OCI-LY1 (cell line): Measurements from ENCODE around the gene ATP6V1G1.

Experiments
- H2AFZ ChIP-seq: fragments of 200-600 bp; sonication (generic), shearing (Covaris generic); 2 replicates; pipeline ENCODE4 v1.6.0; 2014; ENCODE audit warnings: antibody characterized with exemption, mild to moderate bottlenecking, low read length
- H3F3A ChIP-seq: fragments of 200-600 bp; sonication (generic), shearing (Covaris generic); 2 replicates; pipeline ENCODE4 v1.6.0; 2014; ENCODE audit warnings: mild to moderate bottlenecking, antibody characterized with exemption, low read length, moderate library complexity; ENCODE audit not compliant: insufficient read depth
- H3K27ac ChIP-seq: fragments of 200-600 bp; sonication (generic); 2 replicates; pipeline ENCODE4 v1.5.1; 2014; ENCODE audit warnings: low read length, mixed run types, mild to moderate bottlenecking, low read depth; ENCODE audit not compliant: poor library complexity, severe bottlenecking
- H3K27me3 ChIP-seq: fragments of 200-600 bp; sonication (generic); 2 replicates; pipeline ENCODE4 v1.6.0; 2014; ENCODE audit warnings: antibody characterized with exemption, mild to moderate bottlenecking, low read length, moderate library complexity; ENCODE audit not compliant: insufficient read depth
- H3K36me3 ChIP-seq: fragments of 200-600 bp; sonication (generic); 2 replicates; pipeline ENCODE4 v1.6.1; 2014; ENCODE audit warnings: mild to moderate bottlenecking, antibody characterized with exemption, low read length, moderate library complexity, mixed read lengths; ENCODE audit not compliant: insufficient read depth
- H3K4me1 ChIP-seq: fragments of 200-600 bp; sonication (generic); 2 replicates; pipeline ENCODE4 v1.5.1; 2014; ENCODE audit warnings: mild to moderate bottlenecking, low read length, moderate library complexity; ENCODE audit not compliant: insufficient read depth, severe bottlenecking
- H3K4me2 ChIP-seq: fragments of 200-600 bp; sonication (generic), shearing (Covaris generic); 2 replicates; pipeline ENCODE4 v1.6.1; 2014; ENCODE audit warnings: low read length
- H3K4me3 ChIP-seq: fragments of 200-600 bp; sonication (generic); 2 replicates; pipeline ENCODE4 v1.5.1; 2014; ENCODE audit warnings: low read length, low read depth, mild to moderate bottlenecking, mixed read lengths; ENCODE audit not compliant: poor library complexity, severe bottlenecking
- H3K79me2 ChIP-seq: fragments of 200-600 bp; shearing (Covaris generic); 2 replicates; pipeline ENCODE4 v1.6.1; 2016; ENCODE audit warnings: mixed run types, low read length, mixed read lengths; ENCODE audit not compliant: insufficient read depth
- H3K9ac ChIP-seq: fragments of 200-600 bp; sonication (generic), shearing (Covaris generic); 2 replicates; pipeline ENCODE4 v1.6.1; 2014; ENCODE audit warnings: mild to moderate bottlenecking, low read length, mixed read lengths
- H3K9me2 ChIP-seq: fragments of 200-600 bp; sonication (generic), shearing (Covaris generic); 2 replicates; pipeline ENCODE4 v1.6.1; 2014; ENCODE audit warnings: low read depth, mild to moderate bottlenecking, low read length, mixed read lengths
- H3K9me3 ChIP-seq: fragments of 200-600 bp; shearing (Covaris generic); 2 replicates; pipeline ENCODE4 v1.6.1; 2014; ENCODE audit warnings: low read length, mixed read lengths
- H4K20me1 ChIP-seq: fragments of 200-600 bp; sonication (generic), shearing (Covaris generic); 2 replicates; pipeline ENCODE4 v1.6.0; 2016; ENCODE audit warnings: mild to moderate bottlenecking, low read length; ENCODE audit not compliant: insufficient read depth
- EZH2 ChIP-seq: fragments of 200-600 bp; sonication (generic), shearing (Covaris generic); IDR thresholded peaks from 2 replicates; pipeline ENCODE4 v1.8.0; 2017; ENCODE audit warnings: borderline replicate concordance, mixed run types, mild to moderate bottlenecking, antibody characterized with exemption, low read length, moderate library complexity, mixed read lengths
- TF ChIP-seq, protein P1 (sequence below): fragments of 200-600 bp; sonication (generic), shearing (Covaris generic); IDR thresholded peaks from 2 replicates; pipeline ENCODE4 v1.5.1; 2017; ENCODE audit warnings: mild to moderate bottlenecking, antibody characterized with exemption, low read length, moderate library complexity, mixed read lengths

ATP6V1G1 gene

DNA sequence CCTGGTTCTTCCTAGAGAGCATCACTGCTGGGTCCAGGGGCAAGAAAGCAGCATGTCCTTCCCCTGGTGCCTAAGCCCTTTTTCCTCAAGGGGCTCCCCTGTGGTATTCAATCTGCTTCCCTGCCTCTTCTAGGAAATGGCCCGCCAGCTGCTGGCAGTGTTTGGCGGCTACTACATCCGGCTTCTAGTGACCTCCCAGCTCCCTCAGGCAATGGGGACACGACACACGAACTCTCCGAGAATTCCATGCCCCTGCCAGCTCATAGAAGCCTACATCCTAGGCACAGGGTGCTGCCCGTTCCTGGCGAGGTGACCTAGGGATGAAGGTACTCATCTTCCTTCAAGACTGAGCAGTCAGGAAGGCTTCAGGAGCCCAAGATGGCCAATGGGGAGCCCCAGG is 55.4 kb downstream of the ATP6V1G1 start:
- no peaks in the 10 kb centered on the region for H3K9me3 ChIP-seq
- TF ChIP-seq, protein P1, sequence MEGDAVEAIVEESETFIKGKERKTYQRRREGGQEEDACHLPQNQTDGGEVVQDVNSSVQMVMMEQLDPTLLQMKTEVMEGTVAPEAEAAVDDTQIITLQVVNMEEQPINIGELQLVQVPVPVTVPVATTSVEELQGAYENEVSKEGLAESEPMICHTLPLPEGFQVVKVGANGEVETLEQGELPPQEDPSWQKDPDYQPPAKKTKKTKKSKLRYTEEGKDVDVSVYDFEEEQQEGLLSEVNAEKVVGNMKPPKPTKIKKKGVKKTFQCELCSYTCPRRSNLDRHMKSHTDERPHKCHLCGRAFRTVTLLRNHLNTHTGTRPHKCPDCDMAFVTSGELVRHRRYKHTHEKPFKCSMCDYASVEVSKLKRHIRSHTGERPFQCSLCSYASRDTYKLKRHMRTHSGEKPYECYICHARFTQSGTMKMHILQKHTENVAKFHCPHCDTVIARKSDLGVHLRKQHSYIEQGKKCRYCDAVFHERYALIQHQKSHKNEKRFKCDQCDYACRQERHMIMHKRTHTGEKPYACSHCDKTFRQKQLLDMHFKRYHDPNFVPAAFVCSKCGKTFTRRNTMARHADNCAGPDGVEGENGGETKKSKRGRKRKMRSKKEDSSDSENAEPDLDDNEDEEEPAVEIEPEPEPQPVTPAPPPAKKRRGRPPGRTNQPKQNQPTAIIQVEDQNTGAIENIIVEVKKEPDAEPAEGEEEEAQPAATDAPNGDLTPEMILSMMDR = no peak
- TF ChIP-seq EZH2 = no peak
- H3K79me2 ChIP-seq = no peaks in the 10 kb centered on the region
- no peaks in the 10 kb centered on the region for H4K20me1 ChIP-seq
- H3K4me1 ChIP-seq = no peaks in the 10 kb centered on the region
- H3K27ac ChIP-seq = no peak overlapping the region
- H3K36me3 ChIP-seq = peaks cover 88% of the 10 kb centered on the region
- H3K9ac ChIP-seq = no peak overlapping the region
- no peaks in the 10 kb centered on the region for H3K9me2 ChIP-seq
- no peaks in the 10 kb centered on the region for H3K27me3 ChIP-seq
- no peak overlapping the region for H3K4me3 ChIP-seq
- H3K4me2 ChIP-seq = no peak overlapping the region
- no peaks in the 10 kb centered on the region for H3F3A ChIP-seq
- H2AFZ ChIP-seq = no peak overlapping the region

DNA sequence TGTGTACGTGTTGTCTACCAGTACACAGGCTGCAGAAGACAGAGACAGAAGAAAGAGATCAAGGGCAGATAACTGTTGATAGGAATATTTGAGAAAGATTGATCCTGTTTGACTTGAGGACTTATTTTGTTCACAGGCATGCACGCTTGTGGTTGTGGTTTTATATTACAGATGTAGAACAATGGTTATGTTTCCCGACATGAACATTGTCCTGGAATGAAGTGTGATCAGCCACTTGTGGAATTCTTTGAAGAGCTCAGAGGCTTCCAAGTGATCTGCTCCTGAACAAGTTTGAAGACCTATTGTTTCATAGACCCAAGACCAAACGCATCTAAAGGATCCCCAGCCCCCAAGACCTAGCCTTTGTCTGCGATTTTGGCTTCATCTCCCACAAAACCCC is 56.3 kb downstream of the ATP6V1G1 start:
- Histone ChIP-seq H3K27ac (no peak overlapping the region), H3K36me3 (peaks cover 88% of the 10 kb centered on the region), H3K4me2 (no peak overlapping the region)

More for the DNA sequence above, 56.3 kb downstream of the ATP6V1G1 start:
- Histone ChIP-seq H4K20me1 (no peaks in the 10 kb centered on the region), H3K4me3 (no peak overlapping the region), H3K79me2 (no peaks in the 10 kb centered on the region), H3K9ac (no peak overlapping the region), H3K9me2 (no peaks in the 10 kb centered on the region), H3K27me3 (no peaks in the 10 kb centered on the region), H2AFZ (no peak overlapping the region), H3K4me1 (no peaks in the 10 kb centered on the region), H3K9me3 (no peaks in the 10 kb centered on the region), H3F3A (no peaks in the 10 kb centered on the region)
- TF ChIP-seq EZH2 = no peak
- TF ChIP-seq, protein P1 = no peak
